Neuron (in vitro differentiated cells): ENCODE data around the gene NENF.

Experiments
- H2AFZ ChIP-seq: one replicate; pipeline ENCODE4 v1.6.1; 2013; ENCODE audit warnings: low read depth, mild to moderate bottlenecking, inconsistent platforms, low read length, moderate library complexity
- H3K27me3 ChIP-seq: one replicate; pipeline ENCODE4 v1.6.1; 2013; ENCODE audit warnings: low read length; ENCODE audit not compliant: insufficient read depth
- H3K36me3 ChIP-seq: one replicate; pipeline ENCODE4 v1.6.1; 2013; ENCODE audit warnings: low read length; ENCODE audit not compliant: insufficient read depth
- H3K4me1 ChIP-seq: one replicate; pipeline ENCODE4 v1.6.1; 2013; ENCODE audit warnings: low read length; ENCODE audit not compliant: insufficient read depth
- H3K4me3 ChIP-seq: 2 replicates; pipeline ENCODE4 v1.5.1; 2013; ENCODE audit warnings: mild to moderate bottlenecking, low read length, moderate library complexity
- H3K9me3 ChIP-seq: one replicate; pipeline ENCODE4 v1.6.1; 2013; ENCODE audit warnings: low read length

NENF gene

DNA sequence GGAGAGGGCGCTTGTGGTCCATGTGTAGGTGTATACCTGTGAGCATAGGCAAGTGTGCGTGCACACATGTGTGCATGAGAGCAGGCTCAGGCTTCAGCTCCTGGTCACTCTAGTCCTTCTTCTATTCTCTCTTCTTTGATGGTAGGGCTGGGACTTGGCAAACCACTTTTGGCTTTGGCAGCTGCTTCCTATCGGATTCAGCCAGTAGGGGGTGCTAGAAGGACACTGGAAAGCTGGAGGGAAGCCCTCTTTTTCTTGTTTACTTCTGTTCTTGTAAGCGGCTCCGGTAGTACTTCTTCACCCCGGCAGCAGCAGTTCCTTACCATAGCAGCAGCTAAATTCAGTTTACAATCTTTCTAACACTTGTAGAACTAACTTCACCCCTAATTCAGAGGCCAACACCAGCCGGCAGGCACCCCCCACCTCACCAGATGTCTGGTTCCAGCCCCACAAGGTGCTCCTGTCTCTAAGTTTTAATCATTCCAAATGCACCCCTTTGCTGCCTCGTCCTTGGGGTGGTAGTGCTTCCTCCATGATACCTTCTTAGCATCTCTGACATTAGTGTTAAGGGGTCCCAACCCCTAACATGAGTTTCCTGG lies 25.1 kb downstream of the NENF start:
- H3K27me3 ChIP-seq = no peaks in the 10 kb centered on the region
- H3K36me3 ChIP-seq = no peaks in the 10 kb centered on the region
- H3K4me1 ChIP-seq = peaks cover 5% of the 10 kb centered on the region
- H2AFZ ChIP-seq = no peak overlapping the region
- no peaks in the 10 kb centered on the region for H3K9me3 ChIP-seq
- H3K4me3 ChIP-seq = no peak overlapping the region

DNA sequence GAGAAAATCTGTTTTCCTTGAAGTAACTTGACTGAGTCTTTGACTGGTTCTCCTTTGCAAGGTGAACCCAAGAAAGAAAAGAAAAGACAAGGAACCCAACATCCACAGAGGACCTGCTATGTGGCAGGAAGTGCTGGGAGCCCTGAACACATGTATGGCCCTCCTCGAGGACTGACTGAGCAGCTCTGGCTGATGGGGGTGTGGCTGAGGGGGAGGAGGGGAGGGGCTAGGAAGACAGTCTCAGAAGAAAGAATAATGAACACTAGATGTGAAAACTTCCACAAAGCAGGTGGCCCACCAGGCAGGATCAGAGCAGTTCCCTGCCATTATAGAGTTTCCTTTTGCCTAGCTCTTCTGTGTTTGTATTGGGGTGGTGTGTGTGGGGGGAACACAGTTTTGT lies 26.1 kb downstream of the NENF start:
- H3K4me1 ChIP-seq = peaks cover 5% of the 10 kb centered on the region
- no peak overlapping the region for H3K4me3 ChIP-seq
- no peaks in the 10 kb centered on the region for H3K9me3 ChIP-seq
- H3K36me3 ChIP-seq = no peaks in the 10 kb centered on the region
- no peaks in the 10 kb centered on the region for H3K27me3 ChIP-seq
- no peak overlapping the region for H2AFZ ChIP-seq

DNA sequence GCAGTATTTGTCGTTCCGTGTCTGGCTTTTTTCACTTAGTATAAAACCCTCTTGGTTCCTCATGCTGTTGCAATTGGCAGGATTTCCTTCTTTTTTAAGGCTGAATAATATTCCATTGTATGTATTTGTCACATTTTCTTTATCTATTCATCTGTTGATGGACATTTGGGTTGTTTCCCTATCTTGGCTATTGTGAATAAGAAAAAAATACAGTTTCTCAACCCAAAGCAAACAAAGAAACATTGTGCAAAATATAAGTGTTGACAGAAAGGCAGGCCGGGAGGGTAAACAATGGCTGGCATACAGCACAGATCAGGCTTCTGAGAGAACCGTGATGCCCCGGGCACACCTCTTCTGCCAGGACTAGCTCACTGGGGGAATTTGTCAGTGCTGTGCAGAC lies 26.9 kb downstream of the NENF start:
- H3K9me3 ChIP-seq = no peaks in the 10 kb centered on the region
- no peaks in the 10 kb centered on the region for H3K36me3 ChIP-seq
- peaks cover 5% of the 10 kb centered on the region for H3K4me1 ChIP-seq
- no peak overlapping the region for H2AFZ ChIP-seq
- H3K27me3 ChIP-seq = no peaks in the 10 kb centered on the region
- no peak overlapping the region for H3K4me3 ChIP-seq

GRCh38 chr1:212460376-212460775 lies 27.7 kb downstream of the NENF start:
- Histone ChIP-seq H3K9me3 (no peaks in the 10 kb centered on the region), H3K36me3 (no peaks in the 10 kb centered on the region), H3K4me3 (no peak overlapping the region), H2AFZ (no peak overlapping the region), H3K27me3 (peaks cover 2% of the 10 kb centered on the region), H3K4me1 (peaks cover 5% of the 10 kb centered on the region)

- Histone ChIP-seq H3K4me1 (peaks cover 5% of the 10 kb centered on the region), H3K27me3 (peaks cover 2% of the 10 kb centered on the region), H2AFZ (no peak overlapping the region), H3K9me3 (no peaks in the 10 kb centered on the region), H3K36me3 (no peaks in the 10 kb centered on the region), H3K4me3 (no peak overlapping the region)
Measured at GRCh38 chr1:212461916-212462660, 29.4 kb downstream of the NENF start.

DNA sequence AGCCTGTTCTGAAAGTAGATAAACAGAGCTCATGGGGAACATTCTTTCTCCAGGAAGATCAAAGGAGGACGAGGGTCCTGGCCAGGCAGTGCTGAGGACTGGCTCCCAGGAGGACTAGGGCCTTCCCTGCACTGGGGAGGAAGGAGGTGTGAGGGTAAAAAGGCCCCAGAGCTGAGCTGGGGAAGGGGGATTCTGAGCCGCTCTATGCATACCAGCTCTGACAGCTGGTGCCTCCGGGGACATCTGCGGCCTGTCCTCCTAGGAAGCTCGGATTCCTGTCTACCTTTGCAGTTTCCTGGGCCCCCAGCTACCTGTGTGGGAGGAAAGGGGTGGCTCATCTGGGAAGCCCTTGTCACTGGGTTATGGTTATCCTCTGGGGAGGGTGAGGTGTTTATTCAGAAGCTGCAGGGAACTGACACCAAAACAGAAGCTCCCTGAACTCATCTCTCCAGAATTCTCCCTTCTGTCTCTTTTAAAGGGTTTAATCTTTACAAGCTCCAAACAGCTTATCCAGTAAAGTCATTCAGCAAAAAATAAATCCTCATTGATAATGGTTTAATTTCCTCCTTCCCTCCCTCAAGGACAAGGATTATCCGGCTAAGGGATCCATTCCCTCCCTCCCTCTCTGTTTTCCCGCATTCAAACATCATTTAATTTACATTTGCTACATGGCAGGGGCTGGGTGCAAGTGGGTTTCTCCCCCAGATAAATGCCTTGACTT lies 31.0 kb downstream of the NENF start:
- Histone ChIP-seq H3K4me1 (peaks cover 5% of the 10 kb centered on the region), H3K9me3 (no peaks in the 10 kb centered on the region), H3K27me3 (peaks cover 2% of the 10 kb centered on the region), H2AFZ (no peak overlapping the region), H3K4me3 (no peak overlapping the region), H3K36me3 (no peaks in the 10 kb centered on the region)

DNA sequence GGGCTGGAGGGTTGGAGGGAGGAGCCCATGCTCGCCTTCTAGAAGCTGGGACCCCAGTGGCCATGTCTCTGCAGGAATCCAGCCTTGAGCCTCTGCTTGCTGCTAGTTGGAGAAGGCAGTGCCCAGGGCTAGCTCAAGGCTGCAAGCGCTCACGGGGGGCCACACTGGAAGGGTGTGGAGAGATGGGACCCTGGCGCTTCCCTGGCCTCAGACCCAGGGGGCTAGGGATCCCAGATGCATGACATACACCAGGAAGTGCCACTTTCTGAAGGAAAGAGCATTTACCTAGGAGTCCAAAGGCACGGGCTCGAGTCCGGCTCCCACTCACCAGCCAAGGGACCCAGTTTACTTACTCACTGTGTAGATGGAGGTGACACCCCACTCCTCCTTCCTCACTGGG lies 32.6 kb downstream of the NENF start:
- H3K9me3 ChIP-seq = no peaks in the 10 kb centered on the region
- no peak overlapping the region for H3K4me3 ChIP-seq
- no peaks in the 10 kb centered on the region for H3K36me3 ChIP-seq
- peaks cover 2% of the 10 kb centered on the region for H3K27me3 ChIP-seq
- no peak overlapping the region for H2AFZ ChIP-seq
- peaks cover 5% of the 10 kb centered on the region for H3K4me1 ChIP-seq

GRCh38 chr1:212466437-212466836 lies 33.7 kb downstream of the NENF start:
- Histone ChIP-seq H3K4me1 (peaks cover 5% of the 10 kb centered on the region), H3K4me3 (no peak overlapping the region)

GRCh38 chr1:212466898-212467650 lies 34.4 kb downstream of the NENF start:
- Histone ChIP-seq H2AFZ (no peak overlapping the region), H3K4me3 (no peak overlapping the region), H3K36me3 (no peaks in the 10 kb centered on the region), H3K9me3 (no peaks in the 10 kb centered on the region), H3K27me3 (peaks cover 2% of the 10 kb centered on the region), H3K4me1 (peaks cover under 1% of the 10 kb centered on the region)

More at GRCh38 chr1:212466437-212466836, 33.7 kb downstream of the NENF start:
- Histone ChIP-seq H3K27me3 (peaks cover 2% of the 10 kb centered on the region), H2AFZ (no peak overlapping the region), H3K9me3 (no peaks in the 10 kb centered on the region), H3K36me3 (no peaks in the 10 kb centered on the region)

- H3K9me3 ChIP-seq = no peaks in the 10 kb centered on the region
- no peak overlapping the region for H3K4me3 ChIP-seq
- no peak overlapping the region for H2AFZ ChIP-seq
- H3K36me3 ChIP-seq = no peaks in the 10 kb centered on the region
- peaks cover 2% of the 10 kb centered on the region for H3K27me3 ChIP-seq
- no peaks in the 10 kb centered on the region for H3K4me1 ChIP-seq
Measured at GRCh38 chr1:212467843-212468482, 35.2 kb downstream of the NENF start.

DNA sequence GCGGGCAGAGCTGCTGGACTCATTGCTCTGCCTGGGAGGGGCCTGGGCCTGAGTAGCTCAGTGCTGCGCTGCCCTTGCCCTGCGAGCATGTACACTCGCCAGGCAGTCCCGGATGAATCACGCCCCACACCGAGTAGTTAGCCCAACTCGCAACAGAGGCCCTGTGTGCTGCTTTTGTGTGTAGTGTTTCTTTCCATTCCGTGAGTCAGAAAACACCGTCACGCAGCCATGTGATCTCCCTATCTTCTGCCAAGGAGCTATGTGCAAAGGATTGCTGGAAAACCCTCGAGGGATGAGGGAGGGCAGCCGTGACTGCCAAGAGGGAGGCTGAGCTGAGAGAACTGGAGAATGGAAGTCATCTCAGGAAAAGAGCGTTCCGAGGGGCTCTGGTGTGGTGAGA lies 37.3 kb downstream of the NENF start:
- H3K9me3 ChIP-seq = no peaks in the 10 kb centered on the region
- H3K27me3 ChIP-seq = peaks cover 2% of the 10 kb centered on the region
- H2AFZ ChIP-seq = peak overlapping the region; percentile 1
- H3K36me3 ChIP-seq = no peaks in the 10 kb centered on the region
- H3K4me1 ChIP-seq = no peaks in the 10 kb centered on the region
- no peak overlapping the region for H3K4me3 ChIP-seq

GRCh38 chr1:212471286-212471685 lies 38.6 kb downstream of the NENF start:
- H3K27me3 ChIP-seq = no peaks in the 10 kb centered on the region
- no peaks in the 10 kb centered on the region for H3K4me1 ChIP-seq
- no peaks in the 10 kb centered on the region for H3K36me3 ChIP-seq
- no peak overlapping the region for H2AFZ ChIP-seq
- H3K9me3 ChIP-seq = no peaks in the 10 kb centered on the region
- no peak overlapping the region for H3K4me3 ChIP-seq
